Astrocyte of the spinal cord (primary cell): Measurements from ENCODE around the gene ALS2.

Experiments used
- DNase-seq: peaks from one replicate; pipeline ENCODE4 v3.0.0; 2011; ENCODE audit warnings: low read depth, low spot score
- H3K4me3 ChIP-seq: 2 replicates; pipeline ENCODE4 v1.5.1; 2011; ENCODE audit warnings: low read depth, mild to moderate bottlenecking, low read length, moderate library complexity
- CTCF ChIP-seq: IDR thresholded peaks from 2 replicates; pipeline ENCODE4 v1.5.1; 2012; ENCODE audit warnings: low read depth, mild to moderate bottlenecking, low read length, inconsistent platforms
- in situ Hi-C: cut with HindIII; loops from 2 replicates; pipeline ENCODE4 v1.10.0; 2017; ENCODE audit warnings: low sequenced_read_pairs

Gene ALS2

GRCh38 chr2:201664334-201664733, 116.4 kb downstream of the ALS2 start:
- DNase-seq = no peak
- in situ Hi-C loops = no loop called here
- TF ChIP-seq CTCF = no peak
- H3K4me3 ChIP-seq = no peak overlapping the region

GRCh38 chr2:201661366-201661765, 119.4 kb downstream of the ALS2 start:
- no peak for DNase-seq
- in situ Hi-C loops = no loop called here
- no peak for TF ChIP-seq CTCF
- no peak overlapping the region for H3K4me3 ChIP-seq

GRCh38 chr2:201660293-201660895, 120.3 kb downstream of the ALS2 start:
- in situ Hi-C loops = no loop called here
- DNase-seq = no peak
- no peak overlapping the region for H3K4me3 ChIP-seq
- TF ChIP-seq CTCF = no peak

GRCh38 chr2:201656740-201657139, 124.0 kb downstream of the ALS2 start:
- in situ Hi-C loops = no loop called here
- H3K4me3 ChIP-seq = no peak overlapping the region
- TF ChIP-seq CTCF = no peak
- no peak for DNase-seq

GRCh38 chr2:201656102-201656501, 124.6 kb downstream of the ALS2 start:
- no peak for TF ChIP-seq CTCF
- no peak for DNase-seq
- H3K4me3 ChIP-seq = no peak overlapping the region
- in situ Hi-C loops = no loop called here

- in situ Hi-C loops = no loop called here
- no peak overlapping the region for H3K4me3 ChIP-seq
- TF ChIP-seq CTCF = no peak
- peak; percentile 74 for DNase-seq
Observed at GRCh38 chr2:201654616-201655384, 125.9 kb downstream of the ALS2 start.
